GM18507 (cell line): Measurements from ENCODE around the gene TTLL12.
"Not testable (repeated sequence)": the region's sequence is repeated elsewhere in the genome, so short reads cannot be mapped to it uniquely, and the experiment has no call there.

ENCODE experiments used
- DNase-seq: peaks from one replicate; pipeline ENCODE4 v3.0.0; 2011; ENCODE audit warnings: low read depth; ENCODE audit not compliant: insufficient read length; ENCODE audit errors: extremely low spot score
- FAIRE-seq: peaks from 2 replicates; lab custom pipeline; 2011; peaks lifted over from hg19 to GRCh38; lab: Jason Lieb, UNC

Gene TTLL12

GRCh38 chr22:43160497-43161126 lies 26.3 kb downstream of the TTLL12 start:
- DNase-seq (no peak), FAIRE-seq (no peak)

- DNase-seq (no peak), FAIRE-seq (no peak)
Measured at GRCh38 chr22:43159484-43160178, 27.3 kb downstream of the TTLL12 start.

GRCh38 chr22:43158778-43159483 lies 28.0 kb downstream of the TTLL12 start:
- FAIRE-seq, result no peak
- no peak for DNase-seq

- FAIRE-seq, result no peak
- DNase-seq, result no peak
Measured at GRCh38 chr22:43157874-43158546, 28.9 kb downstream of the TTLL12 start.

GRCh38 chr22:43156413-43156812 lies 30.5 kb downstream of the TTLL12 start:
- no peak for FAIRE-seq

GRCh38 chr22:43155789-43156188 lies 31.1 kb downstream of the TTLL12 start:
- no peak for FAIRE-seq
- no peak for DNase-seq

More at GRCh38 chr22:43156413-43156812, 30.5 kb downstream of the TTLL12 start:
- no peak for DNase-seq

- DNase-seq, result no peak
- no peak for FAIRE-seq
Measured at GRCh38 chr22:43154887-43155536, 31.9 kb downstream of the TTLL12 start.

GRCh38 chr22:43153899-43154298 lies 33.0 kb downstream of the TTLL12 start:
- no peak for DNase-seq
- FAIRE-seq, result no peak

GRCh38 chr22:43152357-43153071 lies 34.4 kb downstream of the TTLL12 start:
- FAIRE-seq, result peak; percentile 33
- DNase-seq, result no peak

- FAIRE-seq (no peak), DNase-seq (no peak)
Measured at GRCh38 chr22:43152003-43152356, 35.0 kb downstream of the TTLL12 start.

- FAIRE-seq, result no peak
- DNase-seq, result no peak
Measured at GRCh38 chr22:43151251-43152002, 35.5 kb downstream of the TTLL12 start, which contains the start of gene TSPO. TSPO (plus strand) TSS chr22:43151559; CDS start chr22:43159239, 7,680 bp downstream.

GRCh38 chr22:43150731-43151206 lies 36.2 kb downstream of the TTLL12 start:
- FAIRE-seq, result no peak
- DNase-seq, result no peak

GRCh38 chr22:43148581-43148980 lies 38.4 kb downstream of the TTLL12 start:
- no peak for DNase-seq

GRCh38 chr22:43147821-43148220 lies 39.1 kb downstream of the TTLL12 start:
- FAIRE-seq, result peak; percentile 84
- DNase-seq, result no peak

More at GRCh38 chr22:43148581-43148980, 38.4 kb downstream of the TTLL12 start:
- peak; percentile 21 for FAIRE-seq

- not testable (repeated sequence) for DNase-seq, FAIRE-seq
Measured at GRCh38 chr22:43146332-43146731, 40.6 kb downstream of the TTLL12 start.

GRCh38 chr22:43145371-43145770 lies 41.6 kb downstream of the TTLL12 start:
- DNase-seq, FAIRE-seq: not testable (repeated sequence)

- DNase-seq, result no peak
- FAIRE-seq, result no peak
Measured at GRCh38 chr22:43144949-43145348, 42.0 kb downstream of the TTLL12 start.
